Islet of Langerhans (tissue), 1 donor: ENCODE data around the gene PNISR.

Source experiments
- FAIRE-seq: peaks from one replicate; lab custom pipeline; 2011; peaks lifted over from hg19 to GRCh38; lab: Jason Lieb, UNC

Gene PNISR

DNA sequence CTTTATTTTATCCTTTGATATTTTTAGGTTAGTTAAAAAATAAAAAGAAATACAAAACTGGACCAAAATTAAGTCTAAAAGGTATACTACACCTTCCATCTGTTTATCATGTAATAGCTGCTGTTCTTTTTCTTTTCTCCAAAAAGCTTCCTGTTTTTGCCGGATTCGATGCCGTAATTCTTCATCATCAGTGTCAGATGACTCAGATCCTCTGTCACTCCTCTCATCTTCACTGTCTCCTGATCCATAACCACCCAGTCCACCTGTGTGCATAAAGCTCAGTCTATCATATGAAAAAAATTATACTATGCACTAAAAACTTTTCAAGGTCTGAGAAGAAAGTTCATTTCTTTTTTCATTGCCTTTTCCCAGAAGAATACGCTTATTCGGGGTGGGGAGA, 22.7 kb downstream of the PNISR start:
- no peak for FAIRE-seq

DNA sequence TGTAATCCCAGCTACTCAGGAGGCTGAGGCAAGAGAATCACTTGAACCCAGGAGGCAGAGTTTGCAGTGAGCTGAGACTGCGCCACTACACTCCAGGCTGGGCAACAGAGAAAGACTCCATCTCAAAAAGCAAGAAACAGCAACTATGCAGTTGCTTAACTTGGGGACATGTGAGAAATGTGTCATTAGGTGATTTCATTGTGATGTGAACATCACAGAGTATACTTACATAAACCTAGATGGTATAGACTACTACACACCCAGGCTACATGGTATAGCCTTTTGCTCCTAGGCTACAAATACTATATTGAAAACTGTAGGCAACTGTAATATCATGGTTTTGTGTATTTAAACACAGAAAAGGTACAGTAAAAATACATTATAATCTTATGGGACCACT, 27.8 kb downstream of the PNISR start:
- no peak for FAIRE-seq

DNA sequence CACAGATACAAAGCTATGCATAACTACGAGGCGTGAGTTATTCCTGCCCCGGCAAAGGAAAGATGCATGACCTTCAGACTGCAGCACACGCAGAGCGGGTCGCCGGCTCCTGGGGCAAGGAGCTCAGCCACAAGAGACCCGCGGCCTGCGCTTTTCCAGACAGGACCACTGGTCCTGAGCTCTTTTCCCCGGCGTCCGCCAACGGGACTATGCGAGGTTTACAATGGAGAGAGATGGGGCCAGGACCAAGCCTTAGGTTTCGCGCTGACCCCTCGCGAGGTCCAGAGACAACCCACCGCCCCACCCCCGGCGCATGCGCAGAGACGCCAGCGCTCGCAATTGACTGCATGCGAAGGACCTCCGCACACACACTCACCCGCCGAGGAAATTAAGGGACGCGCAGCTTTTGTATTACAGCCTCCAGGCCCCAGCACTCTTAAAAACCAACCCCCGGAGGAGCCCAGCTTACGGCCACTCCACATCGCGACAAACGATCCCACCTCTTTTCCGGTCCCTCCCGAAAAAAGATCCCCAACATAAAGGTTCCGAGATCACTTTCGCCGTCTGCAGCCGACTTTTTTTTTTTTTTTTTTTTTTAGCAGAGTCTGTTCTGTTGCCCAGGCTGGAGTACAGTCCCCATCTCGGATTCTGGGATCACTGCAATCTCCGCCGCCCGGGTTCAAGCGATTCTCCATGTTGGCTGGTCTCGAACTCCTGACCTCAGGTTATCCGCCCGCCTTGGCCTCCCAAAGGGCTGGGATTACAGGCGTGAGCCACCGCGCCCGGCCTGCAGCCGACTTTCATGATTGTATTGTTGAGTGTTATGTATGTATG, 31.2 kb downstream of the PNISR start, which contains the start of gene COQ3:
Gene COQ3 (minus strand): TSS at position 498 of the 834 bp plus-strand sequence. CDS start 16 bp downstream, at position 482.
- FAIRE-seq = no peak

DNA sequence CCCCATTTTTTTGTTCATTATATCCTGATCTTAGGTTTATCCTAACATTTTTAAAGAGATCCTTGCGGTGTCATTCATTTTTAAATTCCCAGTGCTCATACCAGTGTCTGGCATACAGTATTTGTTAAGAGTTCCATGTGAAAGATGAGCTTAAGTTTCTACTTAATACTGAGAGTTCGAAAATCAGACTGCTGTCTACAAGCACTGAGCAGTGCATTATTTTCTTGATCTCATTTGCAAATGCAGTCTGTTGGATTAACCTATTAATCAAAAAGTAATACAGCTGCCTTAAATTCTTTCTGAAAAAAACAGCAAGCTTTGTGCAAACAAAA, 31.8 kb downstream of the PNISR start:
- FAIRE-seq = no peak

DNA sequence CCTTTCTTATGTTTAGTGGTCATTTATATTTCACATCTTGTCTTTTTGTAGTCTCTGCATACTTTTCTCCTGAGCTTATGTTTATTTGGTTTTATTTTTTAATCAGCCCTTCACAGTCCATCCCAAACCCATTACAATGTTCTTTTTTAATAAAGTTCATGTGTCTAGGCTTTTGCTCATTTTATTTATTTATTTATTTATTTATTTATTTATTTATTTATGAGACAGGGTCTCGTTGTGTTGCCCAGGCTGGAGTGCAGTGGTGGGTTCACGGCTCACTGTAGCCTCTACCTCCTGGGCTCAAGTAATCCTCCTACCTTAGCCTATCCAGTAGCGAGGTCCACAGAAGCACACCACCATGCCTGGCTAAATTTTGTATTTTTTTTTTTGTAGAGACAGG, 34.2 kb downstream of the PNISR start:
- FAIRE-seq = no peak

DNA sequence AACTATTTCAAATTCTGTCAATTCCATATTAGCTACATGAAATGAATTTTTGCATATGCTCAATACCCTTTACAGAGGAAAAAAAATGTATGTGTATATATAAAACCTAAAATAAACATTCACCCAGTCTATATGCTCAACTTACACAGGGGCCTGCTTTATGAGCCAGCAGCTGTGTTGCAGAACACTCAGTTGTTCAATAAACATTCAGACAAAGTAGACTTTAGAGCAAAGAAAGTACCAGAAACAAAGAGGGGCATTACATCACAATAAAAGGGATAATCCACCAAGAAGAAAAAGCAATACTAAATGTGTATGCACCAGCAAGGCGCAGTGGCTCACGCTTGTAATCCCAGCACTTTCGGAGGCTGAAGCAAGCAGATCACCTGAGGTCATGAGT, 40.6 kb downstream of the PNISR start:
- no peak for FAIRE-seq

DNA sequence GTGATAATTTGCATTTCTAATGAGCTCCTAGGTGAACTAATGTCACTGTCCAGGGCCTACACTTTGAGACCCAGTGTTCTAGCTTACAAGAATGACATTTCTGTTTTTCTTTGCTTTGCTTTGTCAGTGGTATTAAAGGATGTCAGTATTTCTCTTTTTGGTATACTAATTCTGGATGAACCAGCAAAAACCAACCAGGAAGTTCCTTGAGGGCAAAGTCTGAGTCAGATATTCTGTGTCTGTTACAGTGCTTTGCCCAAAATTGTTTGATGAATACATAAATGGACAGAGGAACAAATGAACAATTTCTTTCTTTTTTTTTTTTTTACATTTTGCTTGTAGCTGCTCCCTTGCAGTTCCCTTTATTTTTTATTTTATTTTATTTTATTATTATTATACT, 46.5 kb downstream of the PNISR start:
- no peak for FAIRE-seq

DNA sequence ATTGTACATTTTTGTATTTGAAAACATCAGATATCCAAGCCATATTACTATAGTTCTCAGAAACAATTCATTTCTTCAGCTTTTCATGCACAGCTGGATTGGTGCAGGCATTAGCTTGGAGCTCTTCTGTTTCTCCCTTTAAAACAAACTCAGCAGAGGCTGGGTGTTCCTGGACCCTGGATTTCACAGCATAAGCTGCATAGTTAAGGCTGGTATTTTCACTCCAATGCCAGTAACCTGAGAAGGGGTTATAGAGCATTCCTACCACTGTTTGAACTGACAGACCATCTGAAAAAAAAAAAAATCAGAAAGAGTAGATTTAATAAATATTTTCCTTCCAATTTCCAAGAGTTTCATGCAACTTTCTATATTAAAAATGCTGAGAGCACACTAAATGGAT, 55.6 kb downstream of the PNISR start:
- no peak for FAIRE-seq

DNA sequence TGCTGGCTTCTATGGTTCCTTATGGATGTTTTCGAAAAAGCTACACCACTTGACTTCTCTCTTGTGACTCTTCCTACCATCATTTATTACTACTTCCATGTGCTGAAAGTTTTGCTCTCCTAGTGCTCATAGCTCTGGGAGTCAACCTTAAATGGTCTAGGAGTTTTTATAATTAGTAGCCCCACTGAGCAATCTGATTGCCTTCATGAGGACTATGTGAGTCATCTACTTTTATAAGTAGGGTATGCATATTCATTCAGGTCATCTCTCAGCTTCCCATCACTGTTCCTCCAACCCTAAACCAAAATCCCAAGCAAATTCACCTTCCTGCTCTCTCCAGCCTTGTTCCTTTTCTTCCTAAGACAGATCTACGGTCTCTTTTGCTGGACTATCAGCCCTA, 58.3 kb downstream of the PNISR start:
- FAIRE-seq = no peak

DNA sequence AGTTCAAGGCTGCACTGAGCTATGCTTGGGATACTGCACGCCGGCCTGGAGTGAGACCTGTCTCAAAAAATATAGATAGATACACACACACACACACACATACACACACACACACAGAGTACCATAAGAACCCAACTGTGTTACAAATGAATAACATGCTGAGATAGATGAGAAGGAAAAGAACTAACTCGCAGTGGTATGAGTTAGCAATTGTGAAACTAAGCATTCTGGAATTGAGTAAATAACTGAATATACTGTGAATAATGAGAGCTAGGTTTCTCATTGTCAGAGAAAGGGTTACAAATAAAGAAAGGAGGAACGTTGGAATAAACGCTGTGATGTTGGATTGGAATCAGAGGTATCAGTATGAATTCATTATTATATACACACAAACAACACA, 61.1 kb downstream of the PNISR start:
- no peak for FAIRE-seq

DNA sequence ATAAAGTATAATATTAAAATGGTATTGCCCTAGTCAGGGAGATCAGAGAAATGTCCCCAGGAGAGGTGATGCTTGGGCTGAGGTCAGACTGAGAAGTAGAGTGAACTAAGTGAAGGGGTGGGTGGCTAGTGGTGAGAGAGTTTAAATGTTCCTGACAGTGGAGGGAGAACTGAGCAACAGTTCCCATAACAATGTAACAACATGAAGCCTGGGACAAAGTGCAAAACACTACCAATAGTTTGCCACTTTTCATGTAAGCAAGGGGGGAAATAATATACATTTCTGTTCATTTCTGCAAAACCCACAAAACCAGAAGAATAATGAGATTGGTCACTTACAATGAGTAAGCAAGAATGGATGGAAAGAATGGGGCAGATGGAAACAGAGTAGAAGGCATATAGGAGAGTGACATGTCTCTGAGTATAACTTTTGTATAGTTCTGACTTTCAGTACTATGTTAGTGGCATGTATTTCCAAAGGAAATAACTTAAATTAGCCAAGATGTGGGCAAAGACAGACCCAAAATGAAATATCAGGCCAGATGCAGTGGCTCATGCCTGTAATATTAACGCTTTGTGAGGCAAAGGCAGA, 62.3 kb downstream of the PNISR start:
- FAIRE-seq = no peak

DNA sequence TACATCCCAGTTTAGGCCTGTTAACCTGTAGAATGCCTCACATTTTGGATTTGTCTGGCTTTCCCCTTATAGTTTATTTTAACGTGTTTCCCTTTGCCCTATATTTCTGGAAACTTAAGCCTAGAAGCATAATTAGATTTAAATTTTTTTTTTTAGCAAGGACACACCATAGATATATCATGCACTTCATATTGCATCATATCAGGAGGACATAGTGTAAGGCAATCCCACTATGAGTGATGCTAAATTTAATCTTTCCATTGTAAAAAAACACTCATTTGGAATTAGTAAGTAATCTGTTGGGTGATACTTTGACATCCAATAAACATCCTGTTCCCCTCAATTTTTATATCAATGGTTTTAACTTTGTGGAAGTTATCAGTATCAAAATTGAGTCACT, 65.3 kb downstream of the PNISR start:
- FAIRE-seq = no peak

DNA sequence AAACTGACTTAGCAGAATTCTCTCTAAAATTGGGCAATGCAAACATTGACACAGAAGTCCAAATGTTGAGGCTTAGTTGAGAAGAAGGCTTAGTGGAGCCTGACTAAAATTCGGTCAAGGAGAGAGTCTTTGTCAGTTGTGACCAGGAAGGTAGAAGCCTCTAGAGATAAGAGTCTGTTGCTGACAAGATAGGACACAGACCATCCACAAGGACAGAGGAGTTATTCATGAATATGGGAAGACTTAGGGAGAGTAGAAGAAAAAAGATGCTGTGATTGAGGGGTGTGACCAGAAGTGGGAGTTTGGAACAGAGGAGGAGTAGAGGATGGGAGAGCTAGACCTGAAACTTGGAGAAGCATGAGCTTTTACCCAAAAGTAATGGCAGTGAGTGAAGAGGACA, 68.5 kb downstream of the PNISR start:
- FAIRE-seq = no peak

DNA sequence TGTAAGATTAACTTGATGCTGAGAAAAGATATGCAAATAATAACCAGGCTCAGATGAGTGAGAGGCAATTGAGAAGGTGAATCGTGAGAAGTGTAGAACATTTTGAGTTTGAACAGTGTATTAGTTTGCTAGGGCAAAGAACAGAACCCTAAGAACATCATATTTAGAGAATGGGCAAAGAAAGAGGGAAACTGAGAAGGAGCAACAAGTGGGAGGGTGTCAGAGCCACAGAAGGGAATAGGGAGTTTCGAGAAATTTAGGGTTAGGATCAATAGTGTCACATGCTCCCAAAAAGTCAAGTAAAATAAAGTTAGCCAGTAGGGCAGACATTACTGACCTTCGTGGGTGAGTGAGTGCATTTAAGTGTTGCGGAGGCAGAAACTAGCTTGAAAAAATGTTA, 70.1 kb downstream of the PNISR start:
- no peak for FAIRE-seq

DNA sequence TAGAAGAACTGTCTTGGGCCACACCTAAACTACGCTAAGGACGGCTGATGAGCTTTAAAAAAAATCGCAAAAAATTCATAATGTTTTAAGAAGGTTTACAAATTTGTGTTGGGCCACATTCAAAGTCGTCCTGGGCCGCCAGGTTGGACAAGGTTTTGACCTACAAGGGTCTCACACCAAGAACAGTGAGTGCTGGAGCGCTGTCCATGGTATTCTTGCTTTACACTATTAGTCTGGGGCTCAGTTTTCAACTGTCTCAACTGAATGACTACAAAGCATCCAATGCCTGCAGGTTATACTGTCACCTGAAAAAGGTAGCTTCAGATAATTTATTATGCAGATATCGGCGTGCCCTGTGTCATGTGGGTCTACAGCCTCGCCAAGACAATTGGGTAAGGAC, 72.0 kb downstream of the PNISR start:
- no peak for FAIRE-seq

DNA sequence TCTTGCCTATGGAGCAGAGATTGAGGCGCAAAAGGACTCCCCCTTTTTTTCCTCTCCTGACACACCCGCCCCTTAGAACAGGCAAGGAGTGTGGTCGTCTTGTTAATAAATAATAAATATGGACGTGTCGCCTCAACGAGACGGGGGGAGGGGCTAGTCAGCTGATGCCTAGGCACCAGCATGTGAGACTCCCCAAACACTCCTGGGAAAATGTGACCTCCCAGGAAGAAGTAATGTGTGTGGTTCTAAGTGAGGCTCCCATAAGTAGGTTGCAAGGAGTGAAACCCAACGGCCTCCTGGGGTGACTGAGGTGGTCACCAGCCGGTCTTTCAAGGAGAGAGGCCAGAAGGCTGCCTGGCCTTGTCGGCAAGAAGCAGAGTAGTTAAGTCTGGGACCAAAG, 74.5 kb downstream of the PNISR start:
- FAIRE-seq = no peak

DNA sequence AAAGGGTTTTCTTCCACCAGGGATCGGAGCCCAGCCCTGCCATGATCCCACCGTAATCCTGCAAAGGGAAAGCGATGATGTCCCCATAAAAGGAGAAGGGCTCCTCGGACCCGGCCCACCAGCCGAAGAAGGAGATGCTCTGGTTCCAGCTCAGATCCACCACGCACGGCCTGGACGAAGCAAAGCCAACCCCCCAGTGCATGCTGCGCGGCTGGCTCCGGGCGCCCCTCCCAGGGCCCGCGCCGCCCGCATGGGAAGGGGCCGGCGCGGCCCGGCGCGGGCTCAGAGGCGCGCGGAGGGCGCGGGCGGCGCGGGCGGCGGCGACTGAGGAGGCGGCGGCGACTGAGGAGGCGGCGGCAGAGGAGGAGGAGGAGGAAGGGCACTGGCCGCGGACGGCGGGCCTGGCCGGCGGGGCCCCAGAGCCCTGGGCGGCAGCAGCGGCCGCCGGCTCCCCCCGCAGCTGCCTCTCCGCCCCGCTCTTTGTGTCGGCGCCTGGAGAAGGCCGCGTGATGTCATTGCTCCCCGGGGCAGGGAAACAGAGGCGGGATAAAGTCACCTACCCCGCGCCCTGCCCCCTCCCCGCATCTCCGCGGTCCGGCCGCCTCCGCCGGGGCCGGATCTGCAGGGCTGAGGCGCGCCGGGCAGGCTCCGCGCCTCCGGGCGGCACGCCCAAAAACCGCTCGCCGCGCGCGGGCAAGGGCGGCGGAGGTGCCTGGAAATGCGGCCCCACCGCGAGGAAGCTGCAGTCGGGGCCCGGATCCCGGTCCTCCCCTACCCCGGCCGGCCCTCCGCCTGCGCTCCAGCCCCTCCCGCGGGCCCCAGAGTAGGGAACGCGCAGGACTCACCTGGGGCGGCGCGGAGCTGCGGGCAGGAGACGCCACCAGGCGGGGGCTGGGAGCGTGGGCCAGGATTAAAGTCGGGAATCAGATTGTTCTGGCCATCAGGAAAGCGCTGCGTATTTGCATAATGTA, 75.7 kb downstream of the PNISR start, which contains the start of gene FAXC:
Gene FAXC (minus strand): TSS at position 504 of the 971 bp plus-strand sequence. CDS start 302 bp downstream, at position 202.
- FAIRE-seq = no peak

DNA sequence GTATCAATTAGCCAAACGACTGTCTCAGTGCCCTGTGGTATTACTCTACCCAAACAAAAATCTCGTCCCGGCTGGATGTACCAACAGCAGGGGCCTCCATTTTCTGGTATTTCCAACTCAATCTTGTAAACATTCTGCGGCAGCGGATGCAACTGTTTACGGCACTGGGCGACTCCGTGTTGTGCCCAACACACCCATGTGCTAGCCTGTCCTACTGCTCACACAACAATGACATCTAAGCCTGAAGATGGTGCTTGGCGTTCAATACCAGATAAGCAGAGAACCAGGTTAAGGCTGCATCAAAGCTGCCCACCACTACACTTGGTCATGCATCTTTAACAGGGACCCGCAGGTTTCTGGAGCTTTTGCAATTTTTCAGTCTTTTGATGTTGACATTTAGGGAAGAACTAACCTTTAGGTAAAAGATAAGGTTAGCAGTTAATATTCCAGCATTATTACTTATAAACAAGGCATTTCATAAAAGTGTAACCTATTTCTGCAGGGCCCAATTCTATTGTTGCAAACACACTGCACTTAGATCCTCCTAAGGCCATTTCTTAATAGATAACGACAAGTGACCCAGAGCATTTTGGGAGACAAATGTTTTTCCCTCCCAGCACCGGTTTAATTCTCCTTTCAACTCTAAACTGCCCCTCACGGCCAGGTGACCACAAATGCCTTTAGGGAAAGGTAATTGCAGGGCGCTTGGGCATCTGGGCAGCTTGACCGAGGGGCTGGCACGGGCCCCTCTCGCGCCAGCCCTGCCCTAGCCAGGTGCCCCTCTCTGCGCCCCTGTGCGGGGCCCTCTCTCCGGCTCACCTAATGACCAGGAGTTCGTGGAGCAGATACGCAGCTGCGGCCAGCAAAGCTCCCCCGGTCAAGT, 76.6 kb downstream of the PNISR start:
- FAIRE-seq = no peak
